Measurements from ENCODE around the gene SDHB. TPM values are rescaled to one million over a fixed set of nuclear protein-coding genes. Genes with fewer than 3 reads are reported as not detected.

The SDHB gene
- total and polyA plus RNA-seq, 4 donors, result 59.1 to 117 (median 83.5) TPM

DNA sequence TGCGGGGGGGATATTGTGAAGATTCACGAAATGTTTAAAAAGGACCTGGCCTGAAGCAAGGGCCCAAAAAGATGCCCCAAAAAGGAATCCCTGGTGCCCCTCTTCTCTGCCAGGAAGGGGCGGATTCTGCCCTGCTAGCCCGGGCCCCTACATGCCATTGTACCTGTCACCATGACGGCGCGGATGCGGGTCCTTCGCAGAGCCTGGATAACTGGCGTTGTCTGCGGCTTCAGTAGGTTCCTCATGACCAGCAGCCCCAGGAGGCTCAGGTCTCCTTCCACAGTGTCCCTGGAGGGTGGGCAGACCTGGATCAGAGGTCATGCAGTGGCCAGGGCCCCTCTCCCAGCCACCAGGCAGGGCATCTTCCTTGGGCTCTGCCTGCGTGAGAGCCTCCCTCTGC, 62.3 kb downstream of the SDHB start:
- peaks cover 0 to 50% (median 9%) of the 10 kb centered on the region in 4 donors for H3K36me3 ChIP-seq (ENCODE audit: control insufficient read depth in 4 of 4, insufficient read depth in 4 of 4, low read length in 4 of 4)

DNA sequence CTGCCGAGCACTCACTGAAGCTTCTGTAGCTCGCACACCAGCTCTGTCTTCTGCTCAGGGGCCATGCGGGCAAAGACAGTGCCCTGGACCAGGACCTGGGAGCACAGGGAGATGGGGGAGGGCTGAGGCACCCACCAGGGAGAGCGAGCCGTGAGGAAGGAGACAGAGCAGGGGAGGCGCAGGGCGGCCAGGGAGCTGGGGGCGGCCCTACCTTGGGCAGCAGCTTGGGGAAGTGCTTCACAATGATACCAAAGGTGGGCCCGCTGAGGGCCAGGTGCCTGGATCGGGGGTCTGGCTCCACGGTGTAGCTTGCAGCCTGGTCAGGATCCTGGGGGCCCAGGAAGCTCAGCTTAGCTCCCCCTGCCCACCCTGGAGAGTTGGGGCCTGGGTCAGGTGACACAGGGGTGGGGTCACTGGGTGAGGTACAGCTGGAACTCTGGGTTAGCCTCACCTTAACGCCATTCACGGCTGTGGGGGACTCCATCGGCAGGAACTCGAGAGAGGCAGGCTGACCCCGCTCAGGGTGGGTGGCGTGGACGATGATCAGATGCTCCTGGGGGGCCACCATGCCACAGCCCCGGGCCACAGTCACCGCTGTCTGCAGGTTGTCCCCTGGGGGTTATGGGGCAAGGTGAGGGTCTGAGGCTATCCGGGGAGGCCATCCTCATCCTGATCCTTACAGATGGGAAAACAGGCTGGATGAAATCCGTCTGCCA, 64.0 kb downstream of the SDHB start:
- DNase-seq (no peak), ATAC-seq (ENCODE audit: insufficient read depth, low FRiP score) (no peak)
- H3K9me3 ChIP-seq (ENCODE audit: control insufficient read depth in 4 of 4, insufficient read depth in 3 of 4, low read length in 3 of 4), result no peaks in the 10 kb centered on the region
- no peaks in the 10 kb centered on the region for H3K4me1 ChIP-seq (ENCODE audit: control insufficient read depth in 5 of 5, insufficient read depth in 5 of 5, low read length in 5 of 5)
- no peak overlapping the region for H3K9ac ChIP-seq (ENCODE audit: insufficient read depth in 1 of 2, low read length in 2 of 2)
- no peak overlapping the region for H3K27ac ChIP-seq (ENCODE audit: low read depth in 1 of 2, low read length in 1 of 2)
- no peak overlapping the region for H3K4me3 ChIP-seq
- TF ChIP-seq, protein P1, sequence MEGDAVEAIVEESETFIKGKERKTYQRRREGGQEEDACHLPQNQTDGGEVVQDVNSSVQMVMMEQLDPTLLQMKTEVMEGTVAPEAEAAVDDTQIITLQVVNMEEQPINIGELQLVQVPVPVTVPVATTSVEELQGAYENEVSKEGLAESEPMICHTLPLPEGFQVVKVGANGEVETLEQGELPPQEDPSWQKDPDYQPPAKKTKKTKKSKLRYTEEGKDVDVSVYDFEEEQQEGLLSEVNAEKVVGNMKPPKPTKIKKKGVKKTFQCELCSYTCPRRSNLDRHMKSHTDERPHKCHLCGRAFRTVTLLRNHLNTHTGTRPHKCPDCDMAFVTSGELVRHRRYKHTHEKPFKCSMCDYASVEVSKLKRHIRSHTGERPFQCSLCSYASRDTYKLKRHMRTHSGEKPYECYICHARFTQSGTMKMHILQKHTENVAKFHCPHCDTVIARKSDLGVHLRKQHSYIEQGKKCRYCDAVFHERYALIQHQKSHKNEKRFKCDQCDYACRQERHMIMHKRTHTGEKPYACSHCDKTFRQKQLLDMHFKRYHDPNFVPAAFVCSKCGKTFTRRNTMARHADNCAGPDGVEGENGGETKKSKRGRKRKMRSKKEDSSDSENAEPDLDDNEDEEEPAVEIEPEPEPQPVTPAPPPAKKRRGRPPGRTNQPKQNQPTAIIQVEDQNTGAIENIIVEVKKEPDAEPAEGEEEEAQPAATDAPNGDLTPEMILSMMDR (IDR thresholded peaks at IDR 0.05; ENCODE audit: control extremely low read depth, extremely low read depth), result no peak
- WGBS, 2 donors, result 95 to 97% methylated on average over 22 of the region's 22 CpGs
- no peaks in the 10 kb centered on the region for H3K27me3 ChIP-seq (ENCODE audit: control insufficient read depth in 3 of 3, insufficient read depth in 3 of 3, low read length in 2 of 3)
- H3K36me3 ChIP-seq (ENCODE audit: control insufficient read depth in 4 of 4, insufficient read depth in 4 of 4, low read length in 4 of 4), result peaks cover 0 to 47% (median 9%) of the 10 kb centered on the region in 4 donors

More for the DNA sequence above, 62.3 kb downstream of the SDHB start:
- TF ChIP-seq, protein P1 (IDR thresholded peaks at IDR 0.05; ENCODE audit: control extremely low read depth, extremely low read depth), result no peak
- Histone ChIP-seq H3K27ac (ENCODE audit: low read depth in 1 of 2, low read length in 1 of 2) (no peak overlapping the region), H3K9me3 (ENCODE audit: control insufficient read depth in 4 of 4, insufficient read depth in 3 of 4, low read length in 3 of 4) (no peaks in the 10 kb centered on the region), H3K9ac (ENCODE audit: insufficient read depth in 1 of 2, low read length in 2 of 2) (no peak overlapping the region), H3K4me1 (ENCODE audit: control insufficient read depth in 5 of 5, insufficient read depth in 5 of 5, low read length in 5 of 5) (no peaks in the 10 kb centered on the region), H3K27me3 (ENCODE audit: control insufficient read depth in 3 of 3, insufficient read depth in 3 of 3, low read length in 2 of 3) (no peaks in the 10 kb centered on the region), H3K4me3 (no peak overlapping the region)
- ATAC-seq (ENCODE audit: insufficient read depth, low FRiP score), result no peak
- 98 to 99% methylated on average over 12 of the region's 12 CpGs for WGBS, 2 donors
- no peak for DNase-seq

DNA sequence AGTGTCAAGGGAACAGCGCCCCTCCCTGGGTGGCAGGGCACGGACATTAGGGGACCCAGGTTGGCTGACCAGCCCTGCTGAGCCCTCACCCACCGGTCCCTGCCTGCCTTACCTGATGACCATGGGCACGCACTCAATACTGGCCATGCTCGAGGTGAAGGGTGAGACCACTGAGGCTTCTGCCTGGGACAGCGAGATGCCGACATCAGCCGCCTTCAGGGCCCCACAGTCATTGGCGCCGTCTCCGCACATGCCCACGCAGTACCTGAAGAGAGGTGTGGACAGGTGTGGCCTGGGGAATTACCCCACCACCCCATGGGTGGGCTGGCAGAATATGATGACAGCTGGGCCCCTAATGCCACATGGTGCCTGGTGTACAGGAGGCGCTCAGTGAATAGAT, 65.6 kb downstream of the SDHB start:
- H3K27me3 ChIP-seq (ENCODE audit: control insufficient read depth in 3 of 3, insufficient read depth in 3 of 3, low read length in 2 of 3), result no peaks in the 10 kb centered on the region
- no peak for ATAC-seq (ENCODE audit: insufficient read depth, low FRiP score)
- no peaks in the 10 kb centered on the region for H3K9me3 ChIP-seq (ENCODE audit: control insufficient read depth in 4 of 4, insufficient read depth in 3 of 4, low read length in 3 of 4)
- H3K27ac ChIP-seq (ENCODE audit: low read depth in 1 of 2, low read length in 1 of 2), result no peak overlapping the region
- H3K4me1 ChIP-seq (ENCODE audit: control insufficient read depth in 5 of 5, insufficient read depth in 5 of 5, low read length in 5 of 5), result peaks cover 0 to 10% (median 0%) of the 10 kb centered on the region in 5 donors
- no peak overlapping the region for H3K4me3 ChIP-seq
- no peak overlapping the region for H3K9ac ChIP-seq (ENCODE audit: insufficient read depth in 1 of 2, low read length in 2 of 2)
- TF ChIP-seq, protein P1 (IDR thresholded peaks at IDR 0.05; ENCODE audit: control extremely low read depth, extremely low read depth), result no peak
- DNase-seq, result no peak
- WGBS, 2 donors, result 92 to 99% methylated on average over 13 of the region's 13 CpGs
- H3K36me3 ChIP-seq (ENCODE audit: control insufficient read depth in 4 of 4, insufficient read depth in 4 of 4, low read length in 4 of 4), result peaks cover 0 to 42% (median 9%) of the 10 kb centered on the region in 4 donors
